SU-DHL-6 (cell line): ENCODE results near the gene CFAP206.

Experiments
- H2AFZ ChIP-seq: fragments of 200-600 bp; sonication (generic); 2 replicates; pipeline ENCODE4 v1.6.1; 2014; ENCODE audit warnings: low read depth, mild to moderate bottlenecking, moderate library complexity, mixed read lengths, antibody characterized with exemption, low read length; ENCODE audit not compliant: severe bottlenecking
- H3F3A ChIP-seq: fragments of 200-600 bp; shearing (Covaris generic); 2 replicates; pipeline ENCODE4 v1.6.0; 2016; ENCODE audit warnings: antibody characterized with exemption, mild to moderate bottlenecking; ENCODE audit not compliant: insufficient read depth
- H3K27ac ChIP-seq: fragments of 200-600 bp; sonication (generic); 2 replicates; pipeline ENCODE4 v1.5.1; 2016; ENCODE audit warnings: low read depth, mild to moderate bottlenecking, low read length, moderate library complexity, mixed read lengths
- H3K27me3 ChIP-seq: fragments of 200-600 bp; sonication (generic), shearing (Covaris generic); 2 replicates; pipeline ENCODE4 v1.6.0; 2014; ENCODE audit warnings: mild to moderate bottlenecking, low read length
- H3K36me3 ChIP-seq: fragments of 200-600 bp; sonication (generic); 2 replicates; pipeline ENCODE4 v1.6.1; 2014; ENCODE audit warnings: mild to moderate bottlenecking, low read length, mixed read lengths
- H3K4me2 ChIP-seq: fragments of 300-600, 200-600 bp; shearing (Covaris generic), sonication (generic); 2 replicates; pipeline ENCODE4 v1.6.0; 2014; ENCODE audit warnings: low read length, low read depth, mild to moderate bottlenecking; ENCODE audit not compliant: poor library complexity, severe bottlenecking
- H3K4me3 ChIP-seq: fragments of 200-600 bp; sonication (generic); 2 replicates; pipeline ENCODE4 v1.5.1; 2014; ENCODE audit warnings: antibody characterized with exemption, low read length, mild to moderate bottlenecking, mixed read lengths; ENCODE audit not compliant: insufficient read depth, poor library complexity, severe bottlenecking
- H3K79me2 ChIP-seq: fragments of 200-600 bp; sonication (generic); 2 replicates; pipeline ENCODE4 v1.6.1; 2014; ENCODE audit warnings: mild to moderate bottlenecking, low read length, moderate library complexity; ENCODE audit not compliant: insufficient read depth
- H3K9ac ChIP-seq: fragments of 200-600 bp; sonication (generic); 2 replicates; pipeline ENCODE4 v1.7.0; 2014; ENCODE audit warnings: mild to moderate bottlenecking, low read length
- H3K9me2 ChIP-seq: fragments of 200-600 bp; sonication (generic); replicated peaks from 2 replicates; pipeline ENCODE4 v1.6.1; 2014; ENCODE audit warnings: low read length; ENCODE audit not compliant: insufficient read depth
- H3K9me3 ChIP-seq: fragments of 200-600 bp; sonication (generic); 2 replicates; pipeline ENCODE4 v1.6.1; 2014; ENCODE audit warnings: low read length, mixed read lengths; ENCODE audit not compliant: insufficient read depth
- H4K20me1 ChIP-seq: fragments of 200-600 bp; sonication (generic); 2 replicates; pipeline ENCODE4 v1.6.1; 2014; ENCODE audit warnings: low read depth, mild to moderate bottlenecking, antibody characterized with exemption, low read length, moderate library complexity, mixed read lengths
- EZH2phosphoT487 ChIP-seq: fragments of 200-600 bp; sonication (generic), shearing (Covaris generic); conservative IDR thresholded peaks from 2 replicates; pipeline ENCODE4 v1.6.1; 2018; ENCODE audit warnings: mild to moderate bottlenecking, antibody characterized with exemption, low read length, moderate library complexity, mixed read lengths
- TF ChIP-seq, protein P1 (sequence below): fragments of 200-600 bp; sonication (generic); IDR thresholded peaks from one replicate; pipeline ENCODE4 v1.5.1; 2017; ENCODE audit warnings: antibody characterized with exemption, mild to moderate bottlenecking, low read length, moderate library complexity; ENCODE audit not compliant: insufficient read depth, poor library complexity, severe bottlenecking

CFAP206 gene

DNA sequence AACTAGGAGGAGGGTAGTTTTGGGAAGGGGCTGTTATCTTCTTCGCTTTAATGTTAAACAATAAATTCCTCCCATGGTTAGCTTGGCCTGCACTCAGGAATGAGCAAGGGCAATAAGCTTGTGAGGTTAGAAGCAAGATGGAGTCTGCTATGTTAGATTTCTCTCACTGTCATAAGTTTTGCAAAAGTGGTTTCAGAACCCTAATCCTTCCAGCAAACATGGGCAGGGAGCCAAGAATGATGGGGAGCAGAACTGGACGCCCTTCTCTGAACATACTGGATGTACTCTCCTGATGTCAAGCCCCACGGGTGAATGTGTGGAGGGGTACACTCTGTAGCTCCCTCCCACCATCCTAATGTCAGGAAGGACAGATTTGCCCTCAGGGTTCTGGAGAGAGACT, 40.9 kb upstream of the CFAP206 start:
- no peaks in the 10 kb centered on the region for H3K36me3 ChIP-seq

DNA sequence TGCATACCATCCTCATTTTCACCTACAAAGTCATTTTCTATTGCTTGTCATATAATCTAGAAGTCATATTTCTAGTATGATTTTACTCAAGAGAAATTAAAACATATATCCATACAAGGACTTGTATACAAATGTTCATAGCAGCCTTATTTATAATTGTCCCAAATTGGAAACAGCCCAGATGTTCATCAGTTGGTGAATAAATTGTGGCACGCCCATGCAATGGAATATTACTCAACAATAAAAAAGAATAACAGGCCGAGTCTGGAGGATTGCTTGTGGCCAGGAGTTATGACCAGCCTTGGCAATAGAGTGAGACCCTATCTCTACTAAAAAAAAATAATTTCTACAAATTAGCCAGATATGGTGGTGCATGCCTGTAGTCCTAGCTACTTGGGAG, 34.4 kb upstream of the CFAP206 start:
- no peak overlapping the region for H3K27ac ChIP-seq
- TF ChIP-seq, protein P1, sequence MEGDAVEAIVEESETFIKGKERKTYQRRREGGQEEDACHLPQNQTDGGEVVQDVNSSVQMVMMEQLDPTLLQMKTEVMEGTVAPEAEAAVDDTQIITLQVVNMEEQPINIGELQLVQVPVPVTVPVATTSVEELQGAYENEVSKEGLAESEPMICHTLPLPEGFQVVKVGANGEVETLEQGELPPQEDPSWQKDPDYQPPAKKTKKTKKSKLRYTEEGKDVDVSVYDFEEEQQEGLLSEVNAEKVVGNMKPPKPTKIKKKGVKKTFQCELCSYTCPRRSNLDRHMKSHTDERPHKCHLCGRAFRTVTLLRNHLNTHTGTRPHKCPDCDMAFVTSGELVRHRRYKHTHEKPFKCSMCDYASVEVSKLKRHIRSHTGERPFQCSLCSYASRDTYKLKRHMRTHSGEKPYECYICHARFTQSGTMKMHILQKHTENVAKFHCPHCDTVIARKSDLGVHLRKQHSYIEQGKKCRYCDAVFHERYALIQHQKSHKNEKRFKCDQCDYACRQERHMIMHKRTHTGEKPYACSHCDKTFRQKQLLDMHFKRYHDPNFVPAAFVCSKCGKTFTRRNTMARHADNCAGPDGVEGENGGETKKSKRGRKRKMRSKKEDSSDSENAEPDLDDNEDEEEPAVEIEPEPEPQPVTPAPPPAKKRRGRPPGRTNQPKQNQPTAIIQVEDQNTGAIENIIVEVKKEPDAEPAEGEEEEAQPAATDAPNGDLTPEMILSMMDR = no peak
- H3K27me3 ChIP-seq = no peaks in the 10 kb centered on the region

More for the DNA sequence above, 40.9 kb upstream of the CFAP206 start:
- H3K9me2 ChIP-seq = no peaks in the 10 kb centered on the region
- H3K4me2 ChIP-seq = no peak overlapping the region
- no peaks in the 10 kb centered on the region for H4K20me1 ChIP-seq
- H3F3A ChIP-seq = no peaks in the 10 kb centered on the region
- H3K27me3 ChIP-seq = no peaks in the 10 kb centered on the region
- H3K4me3 ChIP-seq = no peak overlapping the region
- H3K79me2 ChIP-seq = no peaks in the 10 kb centered on the region
- H3K9ac ChIP-seq = no peak overlapping the region
- H2AFZ ChIP-seq = no peak overlapping the region
- 0 out of 2 replicates have a peak, but pooled peaks cover 5% of the 10 kb centered on the region for H3K9me3 ChIP-seq
- no peak overlapping the region for H3K27ac ChIP-seq
- TF ChIP-seq, protein P1 = no peak
- TF ChIP-seq EZH2phosphoT487 = no peak

DNA sequence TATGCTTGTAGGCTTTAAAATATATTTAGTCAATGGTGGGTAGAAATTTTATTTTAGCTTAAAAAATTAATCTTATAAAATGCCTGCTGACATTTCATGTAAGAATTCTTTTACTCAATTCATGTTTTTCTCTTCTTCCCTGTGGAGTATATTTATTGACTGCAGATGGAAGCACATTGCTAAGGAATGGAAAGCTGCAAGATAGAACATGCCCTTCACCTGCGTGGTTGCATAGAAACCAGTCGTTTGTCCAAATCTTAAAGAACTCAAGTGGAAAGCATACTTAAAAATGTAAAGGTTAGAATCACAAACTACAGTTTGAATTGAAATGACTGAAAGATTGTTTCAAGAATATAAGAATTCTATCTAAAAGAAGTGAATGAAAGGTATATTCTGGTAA, 32.5 kb upstream of the CFAP206 start:
- Histone ChIP-seq H3K27ac (no peak overlapping the region), H3K4me3 (no peak overlapping the region), H4K20me1 (no peaks in the 10 kb centered on the region), H3K79me2 (no peaks in the 10 kb centered on the region), H2AFZ (no peak overlapping the region), H3K36me3 (no peaks in the 10 kb centered on the region), H3K9me3 (no peaks in the 10 kb centered on the region), H3F3A (no peaks in the 10 kb centered on the region), H3K9ac (no peak overlapping the region), H3K9me2 (no peaks in the 10 kb centered on the region), H3K4me2 (no peak overlapping the region), H3K27me3 (no peaks in the 10 kb centered on the region)
- TF ChIP-seq EZH2phosphoT487 = no peak
- TF ChIP-seq, protein P1 = no peak

More for the DNA sequence above, 34.4 kb upstream of the CFAP206 start:
- Histone ChIP-seq H4K20me1 (no peaks in the 10 kb centered on the region), H3K79me2 (no peaks in the 10 kb centered on the region), H2AFZ (no peak overlapping the region), H3K4me2 (no peak overlapping the region), H3K4me3 (no peak overlapping the region), H3K9ac (no peak overlapping the region), H3F3A (no peaks in the 10 kb centered on the region), H3K36me3 (no peaks in the 10 kb centered on the region), H3K9me2 (no peaks in the 10 kb centered on the region), H3K9me3 (no peaks in the 10 kb centered on the region)

DNA sequence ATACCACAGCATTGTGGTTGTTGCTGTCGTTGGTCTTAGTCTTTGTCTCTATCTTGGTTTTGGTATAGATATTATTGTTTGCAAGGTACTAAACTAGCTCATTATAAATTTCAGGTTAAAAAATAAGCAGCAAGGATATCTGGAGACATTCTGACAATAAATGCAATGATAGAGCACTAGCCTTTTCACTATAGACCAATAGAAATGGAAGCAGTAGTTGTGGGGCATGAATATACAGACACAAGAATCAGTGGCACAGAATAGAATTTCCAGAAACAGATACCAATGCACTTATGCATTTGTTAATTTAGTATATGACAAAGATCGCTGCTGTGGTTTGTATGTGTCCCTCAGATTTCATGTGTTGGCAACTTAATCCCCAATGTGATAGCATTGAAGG, 31.1 kb upstream of the CFAP206 start:
- Histone ChIP-seq H3K4me2 (no peak overlapping the region), H3F3A (no peaks in the 10 kb centered on the region), H3K9me3 (no peaks in the 10 kb centered on the region), H2AFZ (no peak overlapping the region), H3K27me3 (no peaks in the 10 kb centered on the region), H4K20me1 (no peaks in the 10 kb centered on the region), H3K79me2 (no peaks in the 10 kb centered on the region), H3K27ac (no peak overlapping the region), H3K4me3 (no peak overlapping the region), H3K9me2 (no peaks in the 10 kb centered on the region), H3K9ac (no peak overlapping the region), H3K36me3 (no peaks in the 10 kb centered on the region)
- TF ChIP-seq EZH2phosphoT487 = no peak
